GM12878 (cell line): ENCODE results near the gene KBTBD13. TPM values are rescaled to one million over a fixed set of nuclear protein-coding genes. Genes with fewer than 3 reads are reported as not detected.
"Not testable (repeated sequence)": the region's sequence is repeated elsewhere in the genome, so short reads cannot be mapped to it uniquely, and the experiment has no call there.

Experiments
- ATAC-seq: fragments of 200-7000 bp; cut with Tn5 transposase; 3 replicates; pipeline ENCODE4 v1.9.1; 2020; ENCODE audit warnings: mild to moderate bottlenecking, moderate library complexity
- BruUV-seq: library from RNA; stranded (reverse); fragments of 400-500 nt; replicated peaks from 2 replicates; lab custom pipeline; 2021; lab: Mats Ljungman, UMichigan
- CTCF ChIA-PET: fragments of 300-600 bp; sonication (Branson Sonifier 250); formaldehyde crosslinking; extraction: SDS; loops from one replicate; lab custom pipeline; 2021; ENCODE audit warnings: inconsistent platforms; lab: Yijun Ruan, JAX
- POLR2A ChIA-PET: fragments of 350-600 bp; formaldehyde crosslinking; extraction: SDS; loops from one replicate; lab custom pipeline; 2021; ENCODE audit warnings: inconsistent platforms; lab: Charles Lee
- RAD21 ChIA-PET: fragments of 300-600 bp; sonication (Branson Sonifier 250); formaldehyde crosslinking; loops from one replicate; lab custom pipeline; 2023; ENCODE audit warnings: antibody characterized with exemption; ENCODE audit not compliant: unreplicated experiment; lab: Charles Lee
- SMC1A ChIA-PET: fragments of 300-600 bp; sonication (Branson Sonifier 250); formaldehyde crosslinking; loops from one replicate; lab custom pipeline; 2023; ENCODE audit not compliant: unreplicated experiment, uncharacterized antibody; lab: Charles Lee
- DNase-seq: peaks from one replicate; pipeline ENCODE4 v3.0.0-alpha.2; 2011; ENCODE audit warnings: low read depth, low spot score
- FAIRE-seq: peaks from 3 replicates; lab custom pipeline; 2011; peaks lifted over from hg19 to GRCh38; lab: Jason Lieb, UNC
- H2AFZ ChIP-seq: 2 replicates; pipeline ENCODE4 v1.6.0; 2011; ENCODE audit warnings: low read depth, low read length, control low read depth; ENCODE audit not compliant: control insufficient read depth
- H3K27ac ChIP-seq: 2 replicates; pipeline ENCODE4 v1.5.1; 2011; ENCODE audit warnings: control low read depth; ENCODE audit not compliant: control insufficient read depth, insufficient read depth
- H3K27me3 ChIP-seq, 2 experiments: replicated peaks in 1 of 2; 2 replicates each; pipeline versions ENCODE4 v1.6.0 to v1.6.1; 2011; ENCODE audit warnings: low read length in 1 of 2; ENCODE audit not compliant: control insufficient read depth in 2 of 2, insufficient read depth in 2 of 2
- H3K36me3 ChIP-seq, 2 experiments: 2 replicates each; pipeline ENCODE4 v1.5.1; 2011; ENCODE audit warnings: low read length in 1 of 2; ENCODE audit not compliant: control insufficient read depth in 2 of 2, insufficient read depth in 2 of 2
- H3K4me1 ChIP-seq: 2 replicates; pipeline ENCODE4 v1.6.1; 2011; ENCODE audit warnings: mild to moderate bottlenecking, low read length, moderate library complexity, mixed read lengths; ENCODE audit not compliant: control insufficient read depth, insufficient read depth
- H3K4me2 ChIP-seq: 2 replicates; pipeline ENCODE4 v1.6.0; 2011; ENCODE audit warnings: control low read depth; ENCODE audit not compliant: control insufficient read depth, insufficient read depth
- H3K4me3 ChIP-seq: fragments of 200-600 bp; sonication (generic); 2 replicates; pipeline ENCODE4 v1.5.1; 2016
- H3K79me2 ChIP-seq: 2 replicates; pipeline ENCODE4 v1.6.0; 2011; ENCODE audit warnings: low read length; ENCODE audit not compliant: control insufficient read depth, insufficient read depth
- H3K9ac ChIP-seq: 2 replicates; pipeline ENCODE4 v1.8.0; 2011; ENCODE audit warnings: low read length, control low read depth, mixed read lengths; ENCODE audit not compliant: control insufficient read depth, insufficient read depth
- H3K9me3 ChIP-seq: replicated peaks from 3 replicates; pipeline ENCODE4 v1.5.1; 2011; ENCODE audit warnings: mild to moderate bottlenecking, low read length; ENCODE audit not compliant: control insufficient read depth, insufficient read depth
- H4K20me1 ChIP-seq: 2 replicates; pipeline ENCODE4 v1.6.0; 2011; ENCODE audit not compliant: control insufficient read depth, insufficient read depth
- MEF2B ChIP-seq: fragments of 450-650 bp; IDR thresholded peaks from 2 replicates; pipeline ENCODE4 v1.6.1; 2018; ENCODE audit warnings: mild to moderate bottlenecking, moderate library complexity; ENCODE audit not compliant: partially characterized antibody, poor library complexity, severe bottlenecking
- NR2F1 ChIP-seq: fragments of 450-650 bp; conservative IDR thresholded peaks from 2 replicates; pipeline ENCODE4 v1.6.1; 2017; ENCODE audit warnings: mild to moderate bottlenecking
- PRDM15 ChIP-seq: fragments of 450-650 bp; formaldehyde crosslinking; IDR thresholded peaks from 2 replicates; pipeline ENCODE4 v1.4.0; 2020; ENCODE audit warnings: mild to moderate bottlenecking, moderate library complexity
- SPI1 ChIP-seq: IDR thresholded peaks from 2 replicates; pipeline ENCODE4 v1.6.1; 2011; ENCODE audit warnings: low read depth, mild to moderate bottlenecking, low read length, moderate library complexity, borderline replicate concordance; ENCODE audit not compliant: insufficient read depth
- WGBS: methylation state at CpG from one replicate; pipeline ENCODE4 v1.1.6; 2016; ENCODE audit warnings: low lambda C conversion rate; ENCODE audit not compliant: insufficient replicate concordance, insufficient coverage; ENCODE audit errors: missing lambda C conversion rate; 5-methylcytosine and 5-hydroxymethylcytosine counted together
- in situ Hi-C: fragments of 300-500 bp; cut with MboI; formaldehyde crosslinking; loops from 9 replicates; pipeline ENCODE4 v1.14.3; 2018; ENCODE audit warnings: mixed read lengths
- intact Hi-C: fragments of 100-400 bp; cut with micrococcal nuclease; formaldehyde crosslinking; loops from one replicate; pipeline ENCODE4 v1.14.2; 2022; ENCODE audit not compliant: unreplicated experiment
- polyA plus RNA-seq, 11 experiments: library from polyadenylated mRNA; depleted of rRNA in 4 of 11; unstranded in 6 of 11; stranded (reverse) in 5 of 11; fragments of >200 nt; fragmentation: Nextera tagmentation in 4 of 11; fragmentation: Illumina TruSeq in 1 of 11; extraction: Ambion mirVana in 4 of 11; extraction: Trizol in 1 of 11; gene quantifications; 1 replicate in 1 of 11; 2 replicates in 10 of 11; pipeline versions ENCODE4 v1.2.1 to v1.2.3, GENCODE V29; 2011 to 2016; ENCODE audit warnings: inconsistent platforms in 2 of 11, missing spikeins in 2 of 11, low read depth in 1 of 11
- total RNA-seq, 4 experiments: library from RNA; depleted of rRNA in 3 of 4; stranded (reverse); fragments of >200 nt in 3 of 4; fragmentation: Illumina TruSeq in 1 of 4; extraction: Trizol in 1 of 4; gene quantifications; 2 replicates each; pipeline versions ENCODE4 v1.2.1 to v1.2.3, GENCODE V29; 2013 to 2021

KBTBD13 gene
- total and polyA plus RNA-seq, 10 of the 15 experiments (the other 5 are each of a cell fraction or from before 2014, with no cell fraction given) = 0.06 TPM; not detected in 9

- SMC1A ChIA-PET = interaction anchor here (0.9 to 1.3 kb wide), 2 partner anchors 10 to 69 kb away, joined by 3 to 4 read pairs; no protein-coding TSS in a partner anchor
- CTCF ChIA-PET = interaction anchor here (1.0 kb wide), 1 partner anchor 38 kb away, joined by 4 read pairs; no protein-coding TSS in a partner anchor
- no peak overlapping the region for H3K27ac ChIP-seq
- no peak overlapping the region for H3K4me2 ChIP-seq
- H3K9ac ChIP-seq = no peak overlapping the region
- H2AFZ ChIP-seq = no peak overlapping the region
- WGBS = 100% methylated on average over 1 of the region's 1 CpG
- BruUV-seq = no TSS peak
- H3K4me3 ChIP-seq = no peak overlapping the region
- TF ChIP-seq SPI1 (no peak), MEF2B (peak; percentile 8)
- H3K36me3 ChIP-seq = no peaks in the 10 kb centered on the region
- no peak for FAIRE-seq
- H3K9me3 ChIP-seq = no peaks in the 10 kb centered on the region
- ATAC-seq = no peak
- in situ Hi-C loops = no loop called here
- H3K79me2 ChIP-seq = no peaks in the 10 kb centered on the region
- no peaks in the 10 kb centered on the region for H3K4me1 ChIP-seq
- intact Hi-C loops = no loop called here
- H3K27me3 ChIP-seq = no peaks in the 10 kb centered on the region; a peak in 3 of 4 replicates
- POLR2A ChIA-PET = no interaction called here
- RAD21 ChIA-PET = no interaction called here
- H4K20me1 ChIP-seq = no peaks in the 10 kb centered on the region
- no peak for DNase-seq
Measured at GRCh38 chr15:65072027-65072426, 4.5 kb upstream of the KBTBD13 start.

DNA sequence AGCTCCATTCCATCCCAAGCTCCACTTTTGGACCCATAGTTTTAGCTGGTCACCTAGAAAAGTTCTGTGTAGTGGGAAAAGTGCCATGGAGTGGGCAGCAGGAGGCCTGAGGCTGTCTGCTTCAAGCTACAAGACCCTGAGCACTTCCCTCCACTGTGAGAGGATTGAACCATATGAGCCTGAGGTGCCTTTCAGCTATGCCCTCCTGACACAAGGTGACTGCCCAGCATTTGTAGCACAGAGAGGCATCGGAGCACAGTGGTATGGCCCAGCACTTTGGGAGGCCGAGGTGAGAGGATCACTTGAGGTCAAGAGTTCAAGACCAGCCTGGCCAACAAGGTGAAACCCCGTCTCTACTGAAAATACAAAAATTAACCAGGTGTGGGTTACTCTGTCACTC, 3.9 kb upstream of the KBTBD13 start:
- Histone ChIP-seq H4K20me1 (no peaks in the 10 kb centered on the region), H2AFZ (no peak overlapping the region), H3K4me2 (no peak overlapping the region), H3K27ac (no peak overlapping the region), H3K9ac (no peak overlapping the region), H3K79me2 (no peaks in the 10 kb centered on the region), H3K9me3 (no peaks in the 10 kb centered on the region)
- 23% methylated on average over 3 of the region's 3 CpGs for WGBS
- ChIA-PET POLR2A (interaction anchor here (0.6 kb wide), 1 partner anchor 894 kb away, joined by 5 read pairs; no protein-coding TSS in a partner anchor), SMC1A (interaction anchor here (0.9 to 1.3 kb wide), 2 partner anchors 10 to 69 kb away, joined by 3 to 4 read pairs; no protein-coding TSS in a partner anchor), CTCF (interaction anchor here (1.0 kb wide), 1 partner anchor 39 kb away, joined by 4 read pairs; no protein-coding TSS in a partner anchor), RAD21 (no interaction called here)
- DNase-seq (no peak), ATAC-seq (no peak)
- BruUV-seq = no TSS peak
- intact Hi-C loops = no loop called here
- TF ChIP-seq PRDM15 (CRISPR knock-in tag) = no peak
- peak; percentile 36; the same call in 1 of the 2 replicates for TF ChIP-seq NR2F1
- TF ChIP-seq, all 136 proteins: peak for 1
- no peak for FAIRE-seq
- Histone ChIP-seq H3K4me3 (no peak overlapping the region), H3K27me3 (no peaks in the 10 kb centered on the region; a peak in 2 of 4 replicates), H3K4me1 (no peaks in the 10 kb centered on the region), H3K36me3 (no peaks in the 10 kb centered on the region)
- in situ Hi-C loops = no loop called here

DNA sequence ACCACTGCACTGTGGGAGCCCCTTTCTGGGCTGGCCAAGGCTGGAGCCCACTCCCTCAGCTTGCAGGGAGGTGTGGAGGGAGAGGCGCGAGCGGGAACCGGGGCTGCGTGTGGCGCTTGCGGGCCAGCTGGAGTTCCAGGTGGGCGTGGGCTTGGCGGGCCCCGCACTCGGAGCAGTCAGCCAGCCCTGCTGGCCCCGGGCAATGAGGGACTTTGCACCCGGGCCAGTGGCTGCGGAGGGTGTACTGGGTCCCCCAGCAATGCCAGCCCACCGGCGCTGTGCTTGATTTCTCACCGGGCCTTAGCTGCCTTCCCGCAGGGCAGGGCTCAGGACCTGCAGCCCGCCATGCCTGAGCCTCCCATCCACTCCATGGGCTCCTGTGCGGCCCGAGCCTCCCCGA, 1.6 kb upstream of the KBTBD13 start:
- H3K79me2 ChIP-seq, BruUV-seq, H4K20me1 ChIP-seq, H3K36me3 ChIP-seq, H3K9me3 ChIP-seq, H3K4me3 ChIP-seq, RAD21 ChIA-PET, POLR2A ChIA-PET, H3K27me3 ChIP-seq, H3K9ac ChIP-seq, DNase-seq, SMC1A ChIA-PET, FAIRE-seq, ATAC-seq, in situ Hi-C loops, H2AFZ ChIP-seq, CTCF ChIA-PET, H3K27ac ChIP-seq, H3K4me2 ChIP-seq, intact Hi-C loops, H3K4me1 ChIP-seq: not testable (repeated sequence)
- WGBS = 72% methylated on average over 22 of the region's 22 CpGs
